ENCODE measurements around the gene MYO7B. TPM values are rescaled to one million over a fixed set of nuclear protein-coding genes. Genes with fewer than 3 reads are reported as not detected.
A peak's percentile ranks its signal among the peaks of the same experiment; 100 is the strongest.

MYO7B gene
- total and polyA plus RNA-seq, 4 donors: 0.51 to 4.7 (median 1.9) TPM

- H3K27me3 ChIP-seq (ENCODE audit: control insufficient read depth in 3 of 3, insufficient read depth in 3 of 3, low read length in 2 of 3): no peaks in the 10 kb centered on the region
Measured at GRCh38 chr2:127656569-127657231, 121.2 kb downstream of the MYO7B start.

GRCh38 chr2:127657232-127657595, 121.7 kb downstream of the MYO7B start:
- ATAC-seq (ENCODE audit: insufficient read depth, low FRiP score) (no peak), DNase-seq (no peak)
- H3K27me3 ChIP-seq (ENCODE audit: control insufficient read depth in 3 of 3, insufficient read depth in 3 of 3, low read length in 2 of 3): no peaks in the 10 kb centered on the region
- peaks cover 0 to 18% (median 0%) of the 10 kb centered on the region in 4 donors for H3K36me3 ChIP-seq (ENCODE audit: control insufficient read depth in 4 of 4, insufficient read depth in 4 of 4, low read length in 4 of 4)
- no peak overlapping the region for H3K9ac ChIP-seq (ENCODE audit: insufficient read depth in 1 of 2, low read length in 2 of 2)
- H3K27ac ChIP-seq (ENCODE audit: low read depth in 1 of 2, low read length in 1 of 2): peak overlapping the region; percentile 21 to 59
- 89 to 94% methylated on average over 17 of the region's 17 CpGs for WGBS, 2 donors
- TF ChIP-seq CTCF (IDR thresholded peaks at IDR 0.05; ENCODE audit: control extremely low read depth, extremely low read depth): no peak
- peaks cover 0 to 49% (median 0%) of the 10 kb centered on the region in 5 donors for H3K4me1 ChIP-seq (ENCODE audit: control insufficient read depth in 5 of 5, insufficient read depth in 5 of 5, low read length in 5 of 5)
- H3K4me3 ChIP-seq: no peak overlapping the region
- H3K9me3 ChIP-seq (ENCODE audit: control insufficient read depth in 4 of 4, insufficient read depth in 3 of 4, low read length in 3 of 4): peaks cover 0 to 2% (median 0%) of the 10 kb centered on the region in 4 donors

More at GRCh38 chr2:127656569-127657231, 121.2 kb downstream of the MYO7B start:
- ATAC-seq (ENCODE audit: insufficient read depth, low FRiP score) (no peak), DNase-seq (no peak)
- no peak for TF ChIP-seq CTCF (IDR thresholded peaks at IDR 0.05; ENCODE audit: control extremely low read depth, extremely low read depth)
- Histone ChIP-seq H3K36me3 (ENCODE audit: control insufficient read depth in 4 of 4, insufficient read depth in 4 of 4, low read length in 4 of 4) (peaks cover 0 to 18% (median 0%) of the 10 kb centered on the region in 4 donors), H3K27ac (ENCODE audit: low read depth in 1 of 2, low read length in 1 of 2) (peak overlapping the region; percentile 21 to 59), H3K4me3 (no peak overlapping the region), H3K9ac (ENCODE audit: insufficient read depth in 1 of 2, low read length in 2 of 2) (no peak overlapping the region), H3K9me3 (ENCODE audit: control insufficient read depth in 4 of 4, insufficient read depth in 3 of 4, low read length in 3 of 4) (no peaks in the 10 kb centered on the region), H3K4me1 (ENCODE audit: control insufficient read depth in 5 of 5, insufficient read depth in 5 of 5, low read length in 5 of 5) (peaks cover 0 to 44% (median 0%) of the 10 kb centered on the region in 5 donors)
- WGBS, 2 donors: 91 to 92% methylated on average over 15 of the region's 15 CpGs

GRCh38 chr2:127658146-127658545, 122.7 kb downstream of the MYO7B start:
- Histone ChIP-seq H3K36me3 (ENCODE audit: control insufficient read depth in 4 of 4, insufficient read depth in 4 of 4, low read length in 4 of 4) (peaks cover 0 to 17% (median 0%) of the 10 kb centered on the region in 4 donors), H3K4me1 (ENCODE audit: control insufficient read depth in 5 of 5, insufficient read depth in 5 of 5, low read length in 5 of 5) (peaks cover 0 to 50% (median 0%) of the 10 kb centered on the region in 5 donors), H3K27me3 (ENCODE audit: control insufficient read depth in 3 of 3, insufficient read depth in 3 of 3, low read length in 2 of 3) (peaks cover 0 to 3% (median 0%) of the 10 kb centered on the region in 3 donors), H3K4me3 (no peak overlapping the region), H3K9me3 (ENCODE audit: control insufficient read depth in 4 of 4, insufficient read depth in 3 of 4, low read length in 3 of 4) (peaks cover 0 to 2% (median 0%) of the 10 kb centered on the region in 4 donors), H3K27ac (ENCODE audit: low read depth in 1 of 2, low read length in 1 of 2) (peak overlapping the region; percentile 87 to 91), H3K9ac (ENCODE audit: insufficient read depth in 1 of 2, low read length in 2 of 2) (no peak overlapping the region)
- DNase-seq: no peak
- no peak for TF ChIP-seq CTCF (IDR thresholded peaks at IDR 0.05; ENCODE audit: control extremely low read depth, extremely low read depth)
- ATAC-seq (ENCODE audit: insufficient read depth, low FRiP score): no peak
- 87 to 91% methylated on average over 6 of the region's 6 CpGs for WGBS, 2 donors
